ENCODE data around the gene GALNT16.
"Not testable (repeated sequence)": the region's sequence is repeated elsewhere in the genome, so short reads cannot be mapped to it uniquely, and the experiment has no call there.

The GALNT16 gene

GRCh38 chr14:69260190-69260860 lies 367 bp downstream of the GALNT16 start:
- DNase-seq (ENCODE audit: low spot score) = no peak

- peak; percentile 36 for DNase-seq (ENCODE audit: low spot score)
Measured at GRCh38 chr14:69260861-69261564, 1.1 kb downstream of the GALNT16 start.

- DNase-seq (ENCODE audit: low spot score) = no peak
Measured at GRCh38 chr14:69261761-69262331, 1.9 kb downstream of the GALNT16 start.

- DNase-seq (ENCODE audit: low spot score) = no peak
Measured at GRCh38 chr14:69262516-69262915, 2.6 kb downstream of the GALNT16 start.

- DNase-seq (ENCODE audit: low spot score) = no peak
Measured at GRCh38 chr14:69263364-69263763, 3.4 kb downstream of the GALNT16 start.

- DNase-seq (ENCODE audit: low spot score) = no peak
Measured at GRCh38 chr14:69263771-69264170, 3.8 kb downstream of the GALNT16 start.

GRCh38 chr14:69266572-69267345 lies 6.8 kb downstream of the GALNT16 start:
- DNase-seq (ENCODE audit: low spot score) = no peak

- DNase-seq (ENCODE audit: low spot score) = no peak
Measured at GRCh38 chr14:69267492-69267891, 7.5 kb downstream of the GALNT16 start.

GRCh38 chr14:69268223-69268622 lies 8.3 kb downstream of the GALNT16 start:
- no peak for DNase-seq (ENCODE audit: low spot score)

- no peak for DNase-seq (ENCODE audit: low spot score)
Measured at GRCh38 chr14:69268763-69269162, 8.8 kb downstream of the GALNT16 start.

GRCh38 chr14:69269381-69269780 lies 9.4 kb downstream of the GALNT16 start:
- DNase-seq (ENCODE audit: low spot score) = no peak

GRCh38 chr14:69270097-69270496 lies 10.1 kb downstream of the GALNT16 start:
- DNase-seq (ENCODE audit: low spot score) = no peak

GRCh38 chr14:69270795-69271708 lies 11.1 kb downstream of the GALNT16 start:
- no peak for DNase-seq (ENCODE audit: low spot score)

GRCh38 chr14:69274321-69274720 lies 14.4 kb downstream of the GALNT16 start:
- no peak for DNase-seq (ENCODE audit: low spot score)

GRCh38 chr14:69275331-69275730 lies 15.4 kb downstream of the GALNT16 start:
- DNase-seq (ENCODE audit: low spot score) = no peak

- DNase-seq (ENCODE audit: low spot score) = not testable (repeated sequence)
Measured at GRCh38 chr14:69277356-69277755, 17.4 kb downstream of the GALNT16 start.

- DNase-seq (ENCODE audit: low spot score) = no peak
Measured at GRCh38 chr14:69280746-69281291, 20.9 kb downstream of the GALNT16 start.

- DNase-seq (ENCODE audit: low spot score) = no peak
Measured at GRCh38 chr14:69281450-69282169, 21.7 kb downstream of the GALNT16 start.

GRCh38 chr14:69282448-69282847 lies 22.5 kb downstream of the GALNT16 start:
- DNase-seq (ENCODE audit: low spot score) = no peak

GRCh38 chr14:69284170-69284569 lies 24.2 kb downstream of the GALNT16 start:
- no peak for DNase-seq (ENCODE audit: low spot score)

Data from NAMALWA (cell line).